NCI-H1694 (cell line): Measurements from ENCODE around the gene LAMA5.

Experiments
- DNase-seq: peaks from one replicate; lab custom pipeline; 2025; lab: John Stamatoyannopoulos, UW

The LAMA5 gene

DNA sequence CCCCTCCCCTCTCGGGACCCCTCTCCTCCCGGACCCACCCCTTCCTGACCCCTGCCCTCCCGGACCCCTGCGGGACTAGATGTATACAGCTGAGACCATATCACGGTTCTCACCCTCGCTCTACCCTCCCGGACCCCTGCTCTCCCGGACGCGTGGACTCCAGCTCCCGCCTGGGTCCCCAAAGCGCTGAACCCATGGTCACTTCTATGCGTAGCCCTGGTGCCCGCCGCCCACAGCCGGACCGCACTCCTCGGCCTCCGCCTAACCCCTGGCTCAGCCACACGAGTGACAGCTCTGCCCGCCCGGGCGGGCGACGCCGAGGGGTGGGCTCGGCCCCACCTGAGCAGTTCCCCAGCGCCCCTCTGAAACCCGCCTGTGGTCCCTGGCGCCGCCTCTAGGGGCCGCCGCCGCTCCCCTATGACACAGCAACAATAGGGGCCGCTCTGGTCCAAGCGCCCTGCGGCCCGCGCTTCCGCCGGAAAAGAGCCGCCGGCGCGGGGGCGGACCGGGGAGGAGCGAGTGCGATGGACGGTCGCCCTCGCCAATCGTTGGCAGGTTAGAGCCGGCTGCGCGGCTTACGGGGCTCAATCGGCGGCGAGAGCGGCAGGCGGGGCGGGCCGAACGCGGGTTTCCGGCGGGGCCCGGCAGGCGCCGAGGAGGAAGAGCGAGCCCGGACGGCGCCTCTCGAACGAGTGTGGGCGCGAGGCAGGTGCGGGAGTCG, 64.6 kb downstream of the LAMA5 start, which contains the start of gene ADRM1:
TSS of gene ADRM1 (plus strand) at position 657 of the 721 bp plus-strand sequence. CDS start 572 bp downstream, outside the sequence.
- DNase-seq: peak; percentile 81

DNA sequence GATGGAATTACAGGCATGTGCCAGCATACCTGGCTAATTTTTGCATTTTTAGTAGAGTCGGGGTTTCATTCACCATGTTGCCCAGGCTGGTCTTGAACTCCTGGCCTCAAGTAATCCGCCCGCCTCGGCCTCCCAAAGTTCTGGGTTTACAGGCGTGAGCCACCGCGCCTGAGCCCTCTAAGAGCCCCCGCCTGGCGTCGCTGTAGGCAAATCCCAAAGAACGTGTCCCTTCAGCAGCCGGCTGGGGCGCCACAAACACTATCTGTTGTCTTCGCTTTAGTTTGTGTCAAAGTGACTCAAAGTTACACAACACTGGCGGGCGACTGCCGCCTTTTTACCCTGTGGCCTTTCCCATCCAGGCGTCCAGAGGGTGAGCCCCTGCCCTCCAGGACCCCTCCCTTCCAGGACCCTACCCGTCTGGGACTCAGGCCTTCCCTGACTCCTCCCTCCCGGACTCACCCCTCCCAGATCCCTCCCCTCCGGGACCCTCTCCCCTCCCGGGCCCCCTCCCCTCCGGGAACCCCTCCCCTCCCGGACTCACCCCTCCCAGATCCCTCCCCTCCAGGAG, 65.3 kb downstream of the LAMA5 start:
- DNase-seq: peak; percentile 95

DNA sequence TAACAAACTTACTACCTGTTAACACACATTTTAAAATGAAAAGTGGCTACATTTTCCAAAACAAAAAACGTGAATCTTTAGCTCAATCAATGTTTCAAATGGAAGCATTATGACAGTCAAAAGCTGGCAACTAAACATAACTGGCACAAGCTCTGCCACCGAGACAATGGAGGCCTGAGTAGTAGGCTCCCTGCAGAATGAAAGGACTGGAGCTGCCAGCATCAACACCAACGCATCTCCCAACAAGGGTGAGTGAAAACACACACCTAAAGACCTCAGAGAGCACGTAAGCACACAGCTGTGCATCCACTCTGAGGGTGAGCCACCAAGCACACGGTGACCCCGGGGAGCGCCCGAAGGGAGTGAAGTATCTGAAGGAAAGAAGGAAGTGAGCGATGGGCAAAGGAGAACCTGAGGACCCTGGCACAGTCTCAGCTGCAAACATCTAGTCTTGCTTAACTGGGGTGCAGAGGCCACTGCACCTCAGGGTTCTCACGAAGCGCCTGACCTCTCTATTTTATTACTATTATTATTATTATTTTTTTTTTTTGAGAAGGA, 65.9 kb downstream of the LAMA5 start:
- no peak for DNase-seq

DNA sequence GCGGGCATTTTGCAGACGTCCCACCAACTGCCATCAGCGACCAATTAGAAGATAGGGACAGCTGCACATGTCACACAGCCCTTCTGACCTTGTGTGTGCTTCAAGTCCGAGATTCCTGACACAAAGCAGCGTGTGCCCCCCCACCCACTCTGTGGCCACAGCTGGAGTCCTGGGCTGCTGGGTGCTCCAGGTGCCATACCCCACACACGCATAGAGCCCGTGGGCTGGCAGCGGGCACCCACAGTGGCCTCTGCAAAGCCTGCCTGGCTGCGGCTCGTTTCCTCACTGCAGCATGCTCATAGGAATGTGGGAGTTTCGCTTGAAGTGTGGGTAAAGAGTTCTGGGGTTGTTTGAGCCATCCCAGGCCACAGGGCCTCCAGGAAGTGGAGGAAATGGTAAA, 66.8 kb downstream of the LAMA5 start:
- DNase-seq: no peak

DNA sequence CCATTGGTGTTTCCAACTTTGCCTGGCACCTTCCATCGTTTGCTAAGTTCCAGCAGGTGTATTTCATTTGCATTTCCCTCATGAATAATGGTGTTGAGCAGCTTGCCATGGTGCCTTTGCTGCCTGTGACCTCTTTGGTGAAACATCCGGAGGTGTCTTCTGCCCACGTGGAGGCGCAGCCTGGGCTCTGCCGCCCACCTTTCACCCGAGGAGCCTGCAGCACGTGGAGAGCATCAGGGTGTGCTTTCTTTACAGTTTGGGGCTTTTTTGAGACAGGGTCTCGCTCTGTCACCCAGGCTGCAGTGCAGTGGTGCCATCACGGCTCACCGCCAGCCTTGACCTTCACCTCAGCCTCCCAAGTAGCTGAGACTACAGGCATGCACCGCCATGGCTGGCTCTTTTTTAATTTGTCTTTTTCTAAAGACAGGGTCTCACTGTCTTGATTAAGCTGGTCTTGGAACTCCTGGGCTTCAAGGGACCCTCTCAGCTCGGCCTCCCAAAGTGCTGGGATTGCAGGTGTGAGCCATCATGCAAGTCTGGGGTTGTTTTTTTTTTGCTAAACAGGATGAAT, 67.4 kb downstream of the LAMA5 start:
- no peak for DNase-seq

DNA sequence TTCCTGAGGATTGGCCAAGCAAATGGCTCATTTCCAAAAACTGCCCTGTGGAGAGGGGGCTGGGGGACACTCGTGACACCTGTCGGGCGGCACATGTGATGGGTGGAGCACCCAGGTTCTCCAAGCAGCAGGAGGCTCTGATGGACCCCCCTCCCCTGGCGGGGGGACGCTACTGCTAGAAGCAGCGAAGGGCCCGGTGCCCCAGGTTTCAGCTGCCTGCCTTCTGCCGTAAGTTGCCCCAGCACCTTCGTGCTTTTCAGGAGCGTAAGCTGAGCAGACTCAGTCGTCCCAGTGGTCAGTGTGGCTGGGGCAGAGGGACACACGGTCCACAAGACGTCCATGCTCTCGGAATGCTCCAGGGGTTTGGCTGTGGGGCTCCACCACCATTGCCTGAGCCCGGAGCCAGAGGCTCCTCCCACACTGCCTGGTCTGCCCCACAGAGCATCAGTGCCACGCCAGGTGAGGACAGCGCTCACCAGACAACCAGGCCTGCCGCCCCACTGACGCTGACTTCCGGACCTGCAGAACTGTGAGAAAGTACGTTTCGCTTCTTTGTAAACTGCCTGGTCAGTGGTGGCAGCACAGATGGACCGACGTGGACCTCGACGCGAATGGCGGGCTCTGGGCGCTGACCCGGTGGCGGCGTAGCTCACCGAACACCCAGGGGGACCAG, 68.4 kb downstream of the LAMA5 start:
- no peak for DNase-seq

DNA sequence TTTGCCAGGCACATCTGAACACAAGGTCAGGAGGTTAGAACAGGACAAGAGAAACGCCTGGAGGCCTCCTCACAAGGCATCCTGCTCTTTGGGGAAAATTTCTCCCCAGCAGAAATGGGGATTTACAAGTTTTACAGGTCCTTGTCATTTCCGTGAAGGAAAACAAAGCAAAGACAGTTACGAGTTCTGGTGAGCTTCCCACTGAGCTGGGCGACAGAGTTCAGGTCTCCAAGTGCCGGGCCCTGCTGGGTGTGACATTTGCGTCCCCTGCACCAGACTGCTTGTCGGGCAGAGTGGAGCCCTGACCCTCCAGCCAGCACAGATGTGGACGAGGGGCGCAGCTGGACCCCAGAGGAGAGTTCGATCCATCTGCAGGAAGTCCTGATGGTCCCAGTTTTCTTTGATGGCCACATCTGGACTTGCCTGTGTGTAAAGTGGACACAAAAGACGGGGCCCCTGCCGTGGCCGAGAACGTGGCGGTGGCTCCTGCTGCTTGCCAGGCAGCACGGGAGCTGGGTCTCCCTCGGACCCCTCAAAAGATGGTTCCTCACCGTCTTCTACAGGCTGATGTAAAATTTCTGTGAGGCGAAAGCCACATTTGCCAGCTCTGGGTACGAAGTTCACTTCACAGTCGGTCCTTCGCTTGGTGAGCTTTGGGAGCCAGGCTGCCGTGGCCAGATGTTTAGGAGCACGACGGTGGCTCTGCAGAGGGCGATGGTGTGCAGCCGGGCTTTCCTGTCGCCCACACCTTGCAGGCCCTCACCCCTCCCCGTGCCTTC, 69.5 kb downstream of the LAMA5 start:
- no peak for DNase-seq

DNA sequence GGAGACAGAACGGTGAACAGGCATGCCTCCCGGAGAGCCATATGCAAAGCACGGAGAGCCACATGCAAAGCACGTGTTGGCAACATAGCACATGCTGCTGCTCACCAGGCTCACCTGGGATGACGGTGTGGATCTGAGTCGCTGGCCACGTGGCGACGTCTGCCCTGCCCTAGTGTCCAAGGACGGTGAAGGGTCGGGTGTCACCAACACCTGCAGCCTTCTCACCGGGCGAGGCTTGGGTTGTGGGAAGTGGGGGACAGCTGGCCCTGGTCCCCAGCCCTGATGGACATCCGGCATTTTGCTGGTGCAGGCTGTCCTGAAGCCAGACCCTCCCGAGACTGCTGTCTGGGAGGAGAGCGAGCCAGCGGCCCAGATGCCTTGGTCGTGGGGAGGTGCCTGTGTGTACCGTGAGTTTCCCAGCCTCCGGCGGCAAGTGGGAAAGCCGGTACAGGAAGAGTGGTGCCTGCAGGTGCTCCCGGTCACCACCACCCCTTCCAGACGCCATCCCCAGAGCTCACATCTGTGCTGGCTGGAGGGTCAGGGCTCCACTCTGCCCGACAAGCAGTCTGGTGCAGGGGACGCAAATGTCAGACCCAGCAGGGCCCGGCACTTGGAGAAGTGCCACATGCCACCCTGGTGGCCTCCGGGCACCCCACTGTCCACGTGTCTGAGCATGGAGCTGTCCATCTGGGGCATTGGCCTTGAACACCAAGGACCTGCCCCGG, 70.2 kb downstream of the LAMA5 start:
- DNase-seq: no peak

DNA sequence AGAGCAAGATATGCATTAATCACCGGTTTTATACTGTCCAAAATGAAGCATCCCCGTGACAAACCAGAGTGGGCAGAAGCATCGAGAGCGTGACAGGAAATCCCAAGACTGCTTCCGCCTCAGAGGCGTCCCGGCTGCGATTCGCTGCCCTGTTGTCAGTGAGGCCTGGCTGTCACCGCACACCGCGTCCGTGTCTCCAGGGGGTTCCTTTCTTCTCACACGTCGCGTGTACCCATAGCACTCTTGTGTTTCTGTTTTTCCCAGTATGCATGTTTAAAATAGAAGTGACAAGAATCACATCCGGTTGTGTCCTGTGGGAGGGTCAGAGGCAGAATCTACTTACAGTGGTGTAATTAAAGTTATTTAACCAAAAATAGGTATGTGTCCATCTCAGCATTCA, 72.6 kb downstream of the LAMA5 start:
- no peak for DNase-seq

DNA sequence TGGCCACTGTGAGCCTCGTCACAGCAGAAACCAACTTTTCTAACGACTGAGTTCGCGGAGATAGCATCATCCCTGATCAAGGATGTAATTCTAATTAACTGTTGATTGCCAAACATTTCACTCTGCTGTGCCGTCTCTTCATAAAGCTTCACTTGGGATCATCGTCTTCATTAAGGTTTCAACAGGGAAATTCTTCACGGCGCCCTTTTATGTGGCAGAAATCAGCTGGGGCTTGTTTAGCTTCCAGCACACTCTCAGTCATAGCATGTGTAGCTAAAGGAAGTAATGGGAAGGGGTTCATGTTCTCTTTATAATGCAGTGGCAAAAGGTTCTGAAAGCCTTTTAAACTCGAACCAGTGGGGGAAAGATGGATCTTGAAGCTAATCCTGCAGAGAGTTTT, 73.2 kb downstream of the LAMA5 start:
- DNase-seq: no peak

DNA sequence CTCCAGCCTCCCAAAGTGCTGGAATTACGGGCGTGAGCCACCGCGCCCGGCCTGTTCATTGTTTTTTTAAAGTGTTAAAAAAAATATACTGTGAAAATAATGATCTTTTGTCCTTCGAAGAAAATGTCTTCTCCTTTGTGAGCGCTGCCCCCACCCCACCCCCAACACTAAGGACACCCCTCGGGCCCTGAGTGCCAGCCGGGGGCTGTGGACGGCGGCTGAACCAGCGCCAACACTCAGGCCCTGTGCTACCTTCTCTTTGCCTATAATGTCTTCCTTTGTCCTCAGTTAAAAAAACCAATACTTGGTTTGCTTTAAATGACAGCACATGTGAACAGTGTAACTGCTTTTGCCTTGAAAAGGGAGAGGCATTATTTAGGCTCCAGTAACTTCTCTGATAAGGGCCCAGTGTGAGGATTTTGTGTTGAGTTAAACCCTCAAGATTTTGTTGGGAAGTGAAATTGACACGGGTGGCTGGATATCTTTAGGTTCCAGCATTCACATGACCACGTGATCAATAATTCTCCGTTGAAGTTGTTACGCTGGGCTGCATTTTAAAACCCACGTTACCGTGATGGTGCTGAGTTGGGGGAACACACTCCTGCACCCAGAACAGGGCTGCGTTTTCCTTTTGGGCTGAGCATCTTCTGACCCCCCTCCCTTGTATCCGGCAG, 73.9 kb downstream of the LAMA5 start:
- no peak for DNase-seq

DNA sequence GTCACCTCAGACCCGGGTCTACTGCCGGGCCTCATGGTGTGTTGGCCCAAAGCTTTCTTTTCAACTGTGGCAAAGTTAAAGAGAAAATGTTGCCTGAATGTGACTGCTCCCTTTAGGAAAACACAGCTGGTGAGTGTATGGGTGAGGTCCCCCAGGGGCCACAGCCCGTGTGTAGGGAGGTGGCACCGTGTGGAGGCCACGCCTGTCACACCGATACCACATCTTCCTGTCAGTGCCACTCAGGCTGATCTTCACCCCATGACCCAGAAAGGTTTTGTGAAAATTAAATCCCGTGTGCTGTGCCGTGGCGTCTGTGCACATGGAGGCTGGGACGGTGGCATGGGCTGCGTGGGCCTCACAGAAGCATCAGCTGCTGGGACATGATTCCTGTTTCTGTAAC, 75.0 kb downstream of the LAMA5 start:
- DNase-seq: no peak

DNA sequence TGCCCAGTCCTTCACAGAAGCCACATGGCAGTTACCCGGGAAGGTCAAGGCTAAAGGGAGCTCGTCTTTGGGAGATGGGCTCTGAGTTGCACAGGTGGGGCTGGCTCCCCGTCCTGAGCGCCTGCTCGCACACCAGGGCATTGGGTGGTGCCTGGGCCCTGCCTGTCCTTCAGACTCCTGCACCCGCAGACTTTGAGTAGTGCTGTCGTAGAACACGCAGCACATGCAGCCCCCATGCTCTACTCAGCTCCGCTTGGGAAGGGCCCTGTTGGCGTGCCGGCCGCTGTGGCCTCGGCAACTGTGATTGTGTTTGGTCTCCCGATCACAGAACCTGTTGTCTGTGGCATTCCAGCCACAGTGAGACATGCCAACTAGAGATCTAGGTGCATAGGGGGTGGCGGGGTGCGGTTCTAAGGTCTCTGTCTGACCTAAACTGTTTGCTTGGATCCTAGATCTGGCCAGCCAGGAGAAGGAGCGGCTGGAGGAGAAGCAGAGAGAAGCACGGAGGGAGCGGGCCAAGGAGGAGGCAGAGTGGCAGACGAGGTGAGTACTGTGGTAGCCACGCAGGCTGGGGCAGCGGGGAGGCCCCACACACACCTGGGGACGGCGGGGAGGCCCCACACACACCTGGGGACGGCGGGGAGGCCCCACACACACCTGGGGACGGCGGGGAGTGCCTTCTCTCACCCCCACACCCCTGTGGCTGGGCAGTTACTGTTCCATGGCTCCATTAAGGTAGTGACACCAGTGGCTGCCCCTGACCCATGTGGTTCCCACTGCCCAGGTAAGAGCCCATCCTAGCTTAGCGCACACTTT, 75.7 kb downstream of the LAMA5 start:
- no peak for DNase-seq

DNA sequence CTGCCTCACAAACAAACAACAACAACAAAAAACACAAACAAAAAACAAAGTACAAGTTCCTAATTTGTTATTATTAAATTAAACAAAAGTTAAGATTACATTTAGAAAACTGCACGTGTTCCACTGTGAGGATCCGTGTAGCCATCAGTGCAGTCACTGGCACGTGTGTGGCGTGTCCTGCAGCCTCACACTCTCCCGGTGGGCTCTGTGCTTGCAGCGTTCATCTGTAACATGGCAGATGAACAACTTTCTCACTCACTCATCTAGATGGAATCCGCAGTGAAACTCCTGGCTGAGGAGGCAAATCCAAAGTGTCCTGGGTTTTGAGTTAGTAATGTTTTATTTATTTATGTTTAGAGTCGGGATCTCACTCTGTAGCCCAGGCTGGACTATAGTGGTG, 77.2 kb downstream of the LAMA5 start:
- no peak for DNase-seq

DNA sequence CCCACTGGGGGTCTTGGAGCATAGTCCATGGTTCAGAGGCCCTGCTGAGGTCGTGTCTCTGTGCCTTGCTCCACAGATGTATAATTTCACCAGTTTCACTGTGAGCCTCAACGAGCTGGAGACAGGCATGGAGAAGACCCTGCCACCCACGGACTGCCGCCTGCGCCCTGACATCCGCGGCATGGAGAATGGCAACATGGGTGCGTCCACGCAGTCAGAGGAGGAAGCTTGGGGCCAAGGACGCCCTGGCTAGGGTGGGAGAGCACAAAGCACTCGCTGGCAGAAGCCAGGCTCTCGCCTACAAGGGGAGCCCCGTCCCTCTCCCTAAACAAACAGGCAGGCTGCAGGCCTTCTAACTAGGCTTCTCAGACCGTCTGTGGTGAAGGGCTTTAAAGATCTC, 78.0 kb downstream of the LAMA5 start:
- no peak for DNase-seq

DNA sequence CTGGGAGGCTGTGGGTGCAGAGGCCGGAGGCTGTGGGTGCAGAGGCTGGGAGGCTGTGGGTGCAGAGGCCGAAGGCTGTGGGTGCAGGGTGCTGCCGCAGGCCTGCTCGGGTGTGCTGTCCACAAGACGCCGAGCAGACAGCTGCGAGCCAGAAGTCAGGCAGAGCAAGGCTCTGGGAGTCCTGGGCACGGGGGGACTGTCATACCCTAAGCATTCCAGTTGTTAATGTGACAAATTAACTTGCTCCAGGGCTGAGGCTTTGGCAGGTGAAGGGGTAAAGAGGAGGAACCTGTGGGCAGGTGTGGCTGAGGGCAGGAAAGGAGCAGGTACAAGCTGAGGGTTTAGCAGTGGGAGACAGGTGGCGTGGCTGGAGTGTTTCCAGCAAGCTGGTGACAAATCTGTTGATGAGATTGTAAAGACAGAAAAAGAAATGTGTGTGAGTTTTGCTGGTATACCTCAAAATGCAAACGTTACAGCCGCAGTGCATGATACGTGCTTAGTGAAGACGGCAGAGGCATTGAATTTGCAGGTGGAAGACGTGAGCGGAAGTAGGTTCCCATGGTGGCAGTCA, 78.5 kb downstream of the LAMA5 start:
- no peak for DNase-seq

DNA sequence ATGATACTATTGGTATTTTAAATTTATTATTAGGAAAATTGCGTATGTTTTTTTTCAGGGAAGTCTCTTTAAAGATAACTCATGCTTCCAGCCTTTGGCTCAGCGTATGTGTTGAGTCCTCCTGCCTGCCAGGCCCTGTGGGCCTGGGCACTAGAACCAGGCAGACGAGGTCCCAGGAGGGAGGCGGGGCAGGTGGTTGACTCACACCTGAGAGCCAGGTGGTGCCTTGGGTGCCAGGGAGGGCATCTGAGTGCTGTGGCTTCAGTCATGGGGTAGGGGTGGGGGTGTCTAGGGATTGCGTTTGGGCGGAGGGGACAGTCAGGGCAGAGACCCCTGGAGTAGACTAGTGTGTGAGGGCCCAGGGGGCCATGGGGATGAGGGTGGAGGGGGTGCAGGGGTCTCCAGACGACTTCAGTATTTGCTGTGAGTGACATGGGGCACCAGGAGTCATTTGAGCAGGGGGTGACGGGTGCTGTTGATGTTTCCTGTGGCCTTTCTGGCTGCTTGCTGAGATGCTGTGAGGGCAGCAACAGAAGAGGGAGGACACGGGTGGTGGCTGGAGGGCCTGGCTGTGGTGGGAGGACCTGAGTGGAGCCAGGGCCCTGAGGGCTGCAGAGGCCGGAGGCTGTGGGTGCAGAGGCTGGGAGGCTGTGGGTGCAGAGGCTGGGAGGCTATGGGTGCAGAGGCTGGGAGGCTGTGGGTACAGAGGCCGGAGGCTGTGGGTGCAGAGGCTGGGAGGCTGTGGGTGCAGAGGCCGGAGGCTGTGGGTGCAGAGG, 79.2 kb downstream of the LAMA5 start:
- no peak for DNase-seq

DNA sequence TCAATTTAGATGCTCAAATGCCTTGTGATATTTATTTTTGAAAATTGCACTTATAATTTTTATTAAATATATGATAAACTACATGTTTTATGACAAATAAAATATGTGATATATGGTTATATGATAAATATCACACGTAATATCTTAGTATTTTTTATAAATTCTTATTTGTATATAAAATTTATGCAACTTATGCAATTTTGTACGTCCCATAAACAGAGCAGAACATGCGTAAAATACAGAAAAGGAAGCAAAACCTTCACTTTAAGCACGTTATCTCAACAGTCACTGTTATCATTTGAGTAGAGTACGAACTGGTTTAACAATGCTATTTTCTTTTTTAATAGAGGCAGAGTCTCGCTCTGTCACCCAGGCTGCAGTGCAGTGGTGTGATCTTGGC, 80.0 kb downstream of the LAMA5 start:
- no peak for DNase-seq
